Gastrocnemius medialis (tissue), 4 donors: Measurements from ENCODE around the gene IL2RG. TPM values are rescaled to one million over a fixed set of nuclear protein-coding genes. Genes with fewer than 3 reads are reported as not detected.

Experiments used
- ATAC-seq, 2 donors: fragments of 150-250 bp; one replicate each; pipeline ENCODE4 v1.9.1; 2016
- DNase-seq, 2 donors: peaks; one replicate each; pipeline ENCODE4 v3.0.0-alpha.2; 2019
- H3K27ac ChIP-seq, 4 donors: fragments of 200-600 bp; sonication (generic); 1 replicate in 1 of 4; 2 replicates in 3 of 4; pipeline ENCODE4 v1.5.1; 2016 to 2018; ENCODE audit warnings: mild to moderate bottlenecking in 2 of 4, moderate library complexity in 1 of 4
- H3K27me3 ChIP-seq, 3 donors: fragments of 200-600 bp; sonication (generic) in 2 of 3; 1 replicate in 1 of 3; 2 replicates in 2 of 3; pipeline versions ENCODE4 v1.5.1 to v1.6.0; 2016 to 2019; ENCODE audit warnings: mild to moderate bottlenecking in 1 of 3, moderate library complexity in 1 of 3
- H3K36me3 ChIP-seq, 2 donors: fragments of 200-600 bp; sonication (generic) in 1 of 2; one replicate each; pipeline ENCODE4 v1.5.1; 2017 to 2018
- H3K4me1 ChIP-seq, 2 donors: fragments of 200-600 bp; sonication (generic) in 1 of 2; one replicate each; pipeline ENCODE4 v1.5.1; 2016 to 2017; ENCODE audit warnings: mild to moderate bottlenecking in 2 of 2
- H3K4me3 ChIP-seq, 4 donors: fragments of 200-600 bp; sonication (generic) in 3 of 4; 1 replicate in 1 of 4; 2 replicates in 3 of 4; pipeline ENCODE4 v1.5.1; 2016 to 2019; ENCODE audit warnings: mild to moderate bottlenecking in 2 of 4
- H3K9me3 ChIP-seq, 3 donors: fragments of 200-600 bp; sonication (generic) in 2 of 3; 1 replicate in 1 of 3; 2 replicates in 2 of 3; pipeline ENCODE4 v1.5.1; 2016 to 2019
- POLR2A ChIP-seq, 2 donors: fragments of 450-650 bp; IDR thresholded peaks; one replicate each; pipeline ENCODE4 v1.6.1; 2017; ENCODE audit warnings: antibody characterized with exemption in 2 of 2, mild to moderate bottlenecking in 2 of 2, moderate library complexity in 2 of 2
- in situ Hi-C, 4 donors: fragments of 200-750 bp; cut with MboI; loops; one replicate each; pipeline versions ENCODE4 v1.15.0 to v1.8.0; 2017; ENCODE audit warnings: low sequenced_read_pairs in 4 of 4
- intact Hi-C: fragments of 100-400 bp; cut with DNase I; formaldehyde crosslinking; loops from one replicate; pipeline ENCODE4 v1.15.1; 2023; ENCODE audit warnings: low total_unique reads
- total RNA-seq, 4 donors: library from RNA; depleted of rRNA; stranded (reverse); fragments of >200 nt; gene quantifications; one replicate each; pipeline versions ENCODE4 v1.1.0 to v1.2.3, GENCODE V29; 2016
- TF ChIP-seq, protein P1 (sequence below), 5 experiments: fragments of 450-650 bp in 3 of 5; fragments of 200-600 bp in 2 of 5; sonication (generic) in 2 of 5; IDR thresholded peaks in 4 of 5; conservative IDR thresholded peaks in 1 of 5; 1 replicate in 4 of 5; 2 replicates in 1 of 5; pipeline ENCODE4 v1.5.1; 2016 to 2019; ENCODE audit warnings: antibody characterized with exemption in 5 of 5, mild to moderate bottlenecking in 3 of 5, moderate library complexity in 3 of 5

IL2RG gene
- total RNA-seq, 4 donors from 2014 or later, result 0.78 to 3.6 (median 1.3) TPM; not detected in 1

DNA sequence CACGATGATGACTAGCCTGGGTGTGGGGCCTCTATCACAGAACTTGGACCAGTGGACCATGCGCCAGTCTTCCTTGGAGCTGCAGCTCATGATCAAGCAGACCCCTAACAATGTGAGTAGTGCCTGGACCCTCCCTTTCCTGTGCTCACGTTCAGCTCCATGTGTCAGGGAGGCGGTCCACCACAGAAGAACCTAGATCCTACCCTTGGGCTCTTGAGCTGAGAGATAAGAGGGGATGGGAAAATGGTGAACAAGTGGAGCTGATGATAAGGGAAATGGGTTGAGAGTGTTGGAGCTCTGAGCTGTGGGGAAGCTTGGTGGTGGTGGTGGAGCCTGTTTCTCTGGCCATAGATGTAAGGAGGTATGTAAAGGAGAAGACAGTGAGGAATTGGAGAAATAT is 20.1 kb upstream of the IL2RG start:
- Histone ChIP-seq H3K4me3 (no peak overlapping the region), H3K36me3 (peaks cover 0 to 61% of the 10 kb centered on the region in 2 donors), H3K27me3 (no peaks in the 10 kb centered on the region), H3K4me1 (no peaks in the 10 kb centered on the region), H3K9me3 (no peaks in the 10 kb centered on the region), H3K27ac (no peak overlapping the region)
- intact Hi-C loops, result no loop called here
- no peak for DNase-seq
- no peak for ATAC-seq
- no peak for TF ChIP-seq POLR2A (IDR thresholded peaks at IDR 0.05)
- TF ChIP-seq, protein P1, sequence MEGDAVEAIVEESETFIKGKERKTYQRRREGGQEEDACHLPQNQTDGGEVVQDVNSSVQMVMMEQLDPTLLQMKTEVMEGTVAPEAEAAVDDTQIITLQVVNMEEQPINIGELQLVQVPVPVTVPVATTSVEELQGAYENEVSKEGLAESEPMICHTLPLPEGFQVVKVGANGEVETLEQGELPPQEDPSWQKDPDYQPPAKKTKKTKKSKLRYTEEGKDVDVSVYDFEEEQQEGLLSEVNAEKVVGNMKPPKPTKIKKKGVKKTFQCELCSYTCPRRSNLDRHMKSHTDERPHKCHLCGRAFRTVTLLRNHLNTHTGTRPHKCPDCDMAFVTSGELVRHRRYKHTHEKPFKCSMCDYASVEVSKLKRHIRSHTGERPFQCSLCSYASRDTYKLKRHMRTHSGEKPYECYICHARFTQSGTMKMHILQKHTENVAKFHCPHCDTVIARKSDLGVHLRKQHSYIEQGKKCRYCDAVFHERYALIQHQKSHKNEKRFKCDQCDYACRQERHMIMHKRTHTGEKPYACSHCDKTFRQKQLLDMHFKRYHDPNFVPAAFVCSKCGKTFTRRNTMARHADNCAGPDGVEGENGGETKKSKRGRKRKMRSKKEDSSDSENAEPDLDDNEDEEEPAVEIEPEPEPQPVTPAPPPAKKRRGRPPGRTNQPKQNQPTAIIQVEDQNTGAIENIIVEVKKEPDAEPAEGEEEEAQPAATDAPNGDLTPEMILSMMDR (IDR thresholded peaks at IDR 0.05 in 4 of 5, conservative IDR thresholded peaks at IDR 0.05 in 1 of 5), result no peak
- in situ Hi-C loops, result no loop called here

DNA sequence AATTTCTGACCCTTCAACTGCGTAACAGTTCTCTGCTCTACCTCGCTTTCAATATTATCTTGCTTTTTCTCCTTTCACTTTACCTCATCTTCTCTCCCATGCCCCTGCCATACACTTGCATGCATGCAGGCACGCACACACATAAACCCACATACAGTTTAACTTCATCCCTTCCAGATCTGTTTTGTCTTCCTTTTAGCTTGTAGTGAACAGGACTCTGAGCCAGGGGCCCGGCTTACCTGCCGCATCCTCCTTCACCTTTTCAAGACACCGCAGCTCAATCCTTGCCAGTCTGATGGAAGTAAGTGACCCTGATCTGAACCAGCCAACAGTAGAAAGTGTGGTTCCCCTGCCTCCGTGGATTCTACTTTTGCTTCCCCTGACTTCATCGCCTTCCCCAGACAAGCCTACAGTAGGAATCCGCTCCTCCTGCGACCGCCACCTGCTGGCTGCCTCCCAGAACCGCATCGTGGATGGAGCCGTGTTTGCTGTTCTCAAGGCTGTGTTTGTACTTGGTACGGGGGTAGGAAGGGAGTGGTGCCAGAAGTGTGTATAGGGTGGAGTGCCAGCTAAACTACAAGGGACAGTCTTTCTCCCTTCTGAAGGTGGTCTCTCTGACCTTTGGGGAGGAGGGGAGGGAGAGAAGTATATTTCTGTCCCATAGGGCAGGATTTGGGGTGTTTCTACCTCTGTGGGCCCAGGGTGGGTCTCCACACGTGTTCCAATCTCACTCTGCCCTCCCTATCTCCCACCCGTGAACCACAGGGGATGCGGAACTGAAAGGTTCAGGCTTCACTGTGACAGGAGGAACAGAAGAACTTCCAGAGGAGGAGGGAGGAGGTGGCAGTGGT is 17.8 kb upstream of the IL2RG start:
- no peaks in the 10 kb centered on the region for H3K4me1 ChIP-seq
- TF ChIP-seq, protein P1 (IDR thresholded peaks at IDR 0.05 in 4 of 5, conservative IDR thresholded peaks at IDR 0.05 in 1 of 5), result peak; percentile 21 to 61 (median 46)
- no peak for TF ChIP-seq POLR2A (IDR thresholded peaks at IDR 0.05)
- no peaks in the 10 kb centered on the region for H3K27me3 ChIP-seq
- H3K36me3 ChIP-seq, result peaks cover 0 to 65% of the 10 kb centered on the region in 2 donors
- in situ Hi-C loops (no loop called here), intact Hi-C loops (no loop called here)
- DNase-seq, result peak; percentile 6 to 31
- H3K27ac ChIP-seq, result no peak overlapping the region
- H3K4me3 ChIP-seq, result no peak overlapping the region
- peak in 1 of 2 donors; percentile 60 for ATAC-seq
- H3K9me3 ChIP-seq, result no peaks in the 10 kb centered on the region

DNA sequence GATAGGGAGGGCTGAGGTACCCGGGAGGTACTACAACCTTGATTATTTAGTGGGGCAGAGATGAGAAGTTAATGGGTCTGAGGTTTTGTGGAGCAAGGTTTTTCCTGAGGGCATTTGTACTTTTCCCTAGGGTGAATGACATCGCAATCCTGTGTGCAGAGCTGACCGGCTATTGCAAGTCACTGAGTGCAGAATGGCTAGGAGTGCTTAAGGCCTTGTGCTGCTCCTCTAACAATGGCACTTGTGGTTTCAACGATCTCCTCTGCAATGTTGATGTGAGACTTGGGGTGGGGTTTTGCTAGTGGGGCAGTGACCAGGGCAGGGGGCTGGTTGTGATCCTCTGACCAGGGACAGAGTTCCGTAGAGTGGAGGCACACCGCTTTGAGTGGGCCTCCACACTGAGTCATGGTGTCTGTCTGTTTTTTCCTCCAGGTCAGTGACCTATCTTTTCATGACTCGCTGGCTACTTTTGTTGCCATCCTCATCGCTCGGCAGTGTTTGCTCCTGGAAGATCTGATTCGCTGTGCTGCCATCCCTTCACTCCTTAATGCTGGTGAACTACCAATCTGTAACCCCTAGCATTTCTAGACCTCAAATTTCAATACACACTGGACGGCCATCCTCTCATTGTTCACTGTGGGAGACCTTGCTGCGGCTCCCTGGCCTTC is 16.9 kb upstream of the IL2RG start:
- Histone ChIP-seq H3K27me3 (no peaks in the 10 kb centered on the region), H3K36me3 (peaks cover 0 to 74% of the 10 kb centered on the region in 2 donors), H3K4me3 (no peak overlapping the region), H3K27ac (no peak overlapping the region), H3K9me3 (no peaks in the 10 kb centered on the region), H3K4me1 (no peaks in the 10 kb centered on the region)
- intact Hi-C loops (no loop called here), in situ Hi-C loops (no loop called here)
- DNase-seq, result no peak
- ATAC-seq, result no peak
- no peak for TF ChIP-seq POLR2A (IDR thresholded peaks at IDR 0.05)
- TF ChIP-seq, protein P1 (IDR thresholded peaks at IDR 0.05 in 4 of 5, conservative IDR thresholded peaks at IDR 0.05 in 1 of 5), result no peak

DNA sequence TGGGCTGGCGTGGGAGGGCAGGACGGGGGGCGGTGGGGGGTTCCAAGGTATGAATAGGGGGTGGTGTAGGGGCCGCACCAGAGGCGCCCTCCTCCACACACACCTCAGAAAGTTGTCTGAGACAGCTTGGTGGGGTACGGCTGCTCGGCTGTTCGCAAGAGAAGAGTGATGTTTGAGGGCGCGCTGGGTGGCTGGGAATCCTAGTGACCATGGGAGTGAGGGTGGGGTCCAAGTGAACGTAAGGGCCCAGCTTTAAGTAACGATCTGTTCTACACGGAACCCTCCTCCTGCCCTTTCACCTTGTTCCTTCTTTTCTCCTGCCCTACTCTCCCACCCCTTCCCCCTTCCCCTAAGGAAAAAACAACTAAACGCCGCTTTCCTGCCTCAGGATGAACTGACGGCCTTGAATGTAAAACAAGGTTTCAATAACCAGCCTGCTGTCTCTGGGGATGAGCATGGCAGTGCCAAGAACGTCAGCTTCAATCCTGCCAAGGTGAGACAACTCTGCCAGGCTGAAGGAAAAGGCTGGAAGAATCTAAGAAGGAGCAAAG is 7.7 kb upstream of the IL2RG start:
- TF ChIP-seq, protein P1 (IDR thresholded peaks at IDR 0.05 in 4 of 5, conservative IDR thresholded peaks at IDR 0.05 in 1 of 5), result no peak
- TF ChIP-seq POLR2A (IDR thresholded peaks at IDR 0.05), result no peak
- intact Hi-C loops, result loop anchor here (1.0 to 2.0 kb wide), 3 partner anchors 23 to 60 kb away; partner anchors contain the start of gene SNX12
- Histone ChIP-seq H3K27me3 (no peaks in the 10 kb centered on the region), H3K27ac (peak overlapping the region; percentile 87 to 92 (median 90)), H3K4me3 (peak overlapping the region; percentile 70 to 80 (median 75)), H3K36me3 (peaks cover 0 to 33% of the 10 kb centered on the region in 2 donors), H3K9me3 (no peaks in the 10 kb centered on the region), H3K4me1 (no peaks in the 10 kb centered on the region)
- DNase-seq (no peak), ATAC-seq (peak in 1 of 2 donors; percentile 22)
- in situ Hi-C loops, result no loop called here
